GM04503 (cell line): ENCODE data around the gene CTPS1.
A peak's percentile ranks its signal among the peaks of the same experiment; 100 is the strongest.

ENCODE experiments used
- DNase-seq: peaks from one replicate; pipeline ENCODE4 v3.0.0-alpha.2; 2012; ENCODE audit warnings: low read depth

CTPS1 gene

DNA sequence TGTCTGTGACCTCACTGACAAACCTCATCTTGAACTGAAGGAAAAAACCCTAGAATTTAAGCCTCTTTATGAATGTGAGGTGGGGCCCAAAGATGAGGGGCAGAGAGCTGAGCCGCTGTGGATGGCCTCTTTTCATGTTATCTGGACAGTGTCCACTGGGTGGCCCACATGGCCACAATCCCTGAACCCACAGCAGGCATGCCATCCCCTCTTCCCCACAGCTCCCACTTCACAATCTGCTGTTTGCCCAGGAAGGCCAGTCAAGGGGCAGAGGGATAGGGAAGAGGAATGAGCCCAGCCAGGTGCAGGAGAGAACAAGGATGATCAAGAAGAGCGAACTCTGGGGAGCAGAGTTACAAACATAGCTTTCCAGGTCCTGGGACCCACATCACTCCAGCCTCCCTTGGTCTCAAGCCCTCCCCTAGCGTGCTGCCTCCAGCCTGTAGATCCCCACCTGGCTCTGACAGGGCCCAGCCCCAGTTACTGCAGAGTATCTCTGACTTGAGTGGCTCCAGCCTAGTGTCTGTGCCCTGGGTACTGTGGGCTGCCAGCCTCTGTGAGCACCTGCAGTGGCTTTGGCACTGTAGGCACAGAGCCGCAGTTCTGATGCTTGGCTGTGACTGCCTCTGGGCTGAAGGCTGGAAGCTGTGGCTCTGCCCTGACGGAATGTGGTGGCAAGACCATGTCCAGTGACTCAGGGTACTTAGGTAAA is 43.9 kb downstream of the CTPS1 start:
- DNase-seq, result no peak

DNA sequence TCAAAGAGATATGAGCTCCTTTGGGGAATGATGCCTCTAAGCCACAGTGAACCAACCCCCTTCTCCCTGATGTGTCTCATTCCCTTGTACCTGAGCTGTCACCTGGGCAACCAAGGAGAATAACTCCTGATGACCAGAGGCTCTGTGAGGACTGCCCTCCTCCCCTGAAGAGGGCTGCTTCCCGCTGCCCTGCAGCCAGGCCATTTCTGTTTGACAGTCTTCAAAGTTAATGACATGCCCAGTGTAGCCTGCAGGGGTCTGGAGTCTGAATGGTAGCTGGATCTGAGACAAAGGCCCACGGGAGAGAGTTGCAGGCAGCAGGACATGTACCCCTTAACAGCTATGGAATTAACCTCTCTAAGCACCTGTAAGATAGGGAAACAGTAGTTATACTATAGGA is 45.5 kb downstream of the CTPS1 start:
- no peak for DNase-seq

DNA sequence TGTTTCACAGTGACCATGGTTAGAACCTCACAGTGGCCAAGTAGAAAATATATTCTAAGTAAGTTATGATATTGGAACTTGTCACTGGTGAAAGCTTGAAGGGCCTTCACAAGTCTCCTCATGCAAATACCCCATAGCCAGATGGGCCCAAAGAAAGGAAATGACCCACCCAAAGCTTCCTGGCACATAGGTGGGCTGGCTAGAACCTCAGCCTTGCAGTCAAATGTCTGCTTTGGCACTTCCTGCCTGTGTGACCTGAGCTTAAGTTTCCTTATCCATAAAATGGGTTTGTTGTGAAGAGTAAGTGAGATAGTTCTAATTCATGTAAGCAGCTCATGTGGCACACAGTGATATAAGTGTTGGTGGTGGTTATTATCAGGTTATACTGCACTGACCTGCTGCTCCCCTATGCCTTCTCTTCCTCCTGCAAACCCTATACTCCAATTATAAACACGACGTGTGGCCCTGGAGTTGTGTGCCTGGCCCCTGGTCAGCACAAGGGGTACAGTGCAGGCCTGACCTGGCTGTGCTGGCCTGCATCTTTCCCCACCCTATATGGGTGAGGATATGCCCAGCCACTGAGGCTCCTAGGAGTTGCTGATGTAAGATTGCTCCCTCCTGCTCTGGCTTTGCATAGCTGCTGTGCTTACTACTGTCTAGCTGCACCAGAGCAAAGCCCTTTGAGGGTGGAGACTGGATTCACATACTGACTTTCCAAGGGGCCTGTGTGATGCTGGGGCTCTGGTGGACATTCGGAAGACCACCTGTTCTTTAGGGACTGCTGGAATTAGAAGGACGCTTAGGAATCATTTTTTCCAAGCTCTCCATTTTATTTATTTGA is 46.7 kb downstream of the CTPS1 start:
- DNase-seq, result no peak

DNA sequence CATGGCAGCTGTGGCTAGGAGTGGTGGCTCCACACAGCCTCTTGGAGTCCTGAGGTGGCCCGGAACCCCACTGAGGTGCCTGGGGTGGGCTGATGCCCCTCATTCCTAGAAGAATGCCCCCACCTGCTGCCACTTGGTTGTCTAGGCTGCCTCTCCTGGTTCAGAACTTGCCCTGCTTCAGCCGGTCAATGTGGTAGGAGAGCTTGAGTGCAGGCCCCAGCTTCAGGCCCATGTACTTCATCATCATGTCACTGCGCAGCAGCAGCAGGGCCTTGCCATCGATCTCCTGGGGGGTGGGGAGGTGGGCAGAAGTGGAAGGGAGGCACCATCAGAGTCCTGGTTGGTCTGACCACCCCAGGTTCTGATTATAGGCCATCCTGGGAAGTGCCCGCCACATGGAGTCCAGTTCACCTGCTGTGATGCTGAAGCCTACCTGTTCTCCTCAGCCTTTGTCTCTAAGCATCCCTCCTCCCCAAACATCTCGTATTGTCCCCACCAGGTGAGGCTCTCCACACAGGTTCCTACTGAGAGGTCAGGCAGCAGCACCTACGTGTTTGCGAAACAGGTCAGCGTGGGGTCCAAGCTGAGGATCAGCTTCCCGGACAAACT is 48.6 kb downstream of the CTPS1 start:
- no peak for DNase-seq

DNA sequence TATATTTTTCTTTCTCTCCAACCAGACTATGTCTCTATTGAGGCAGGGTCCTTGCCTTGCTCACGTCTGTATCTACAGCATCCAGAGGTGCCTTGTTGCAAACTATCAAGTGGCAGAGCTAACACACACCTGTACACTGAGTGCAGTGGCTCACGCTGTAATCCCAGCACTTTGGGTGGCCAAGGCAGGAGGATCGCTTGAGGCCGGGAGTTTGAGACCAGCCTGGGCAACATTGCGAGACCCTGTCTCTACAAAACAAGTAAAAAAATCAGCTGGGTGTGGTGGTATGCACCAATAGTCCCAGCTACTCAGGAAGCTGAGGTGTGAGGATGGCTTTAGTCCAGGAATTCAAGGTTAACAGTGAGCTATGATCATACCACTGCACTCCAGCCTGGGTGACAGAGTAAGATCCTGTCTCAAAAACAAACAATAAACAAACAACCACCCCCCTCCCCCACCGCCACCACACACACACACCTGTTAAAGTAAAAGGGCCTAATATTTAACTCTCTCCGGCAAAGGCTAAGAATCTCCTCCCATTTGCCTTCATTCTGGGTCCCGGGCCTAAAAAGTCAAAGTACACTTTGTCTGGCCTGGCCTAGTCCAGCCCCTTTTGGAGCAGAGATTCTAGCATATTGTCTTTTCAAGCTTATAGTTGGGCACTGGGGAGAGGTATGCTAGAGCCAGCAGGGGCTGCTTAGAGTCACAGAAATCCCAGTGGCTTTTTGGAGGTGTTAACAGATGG is 51.5 kb downstream of the CTPS1 start:
- no peak for DNase-seq

DNA sequence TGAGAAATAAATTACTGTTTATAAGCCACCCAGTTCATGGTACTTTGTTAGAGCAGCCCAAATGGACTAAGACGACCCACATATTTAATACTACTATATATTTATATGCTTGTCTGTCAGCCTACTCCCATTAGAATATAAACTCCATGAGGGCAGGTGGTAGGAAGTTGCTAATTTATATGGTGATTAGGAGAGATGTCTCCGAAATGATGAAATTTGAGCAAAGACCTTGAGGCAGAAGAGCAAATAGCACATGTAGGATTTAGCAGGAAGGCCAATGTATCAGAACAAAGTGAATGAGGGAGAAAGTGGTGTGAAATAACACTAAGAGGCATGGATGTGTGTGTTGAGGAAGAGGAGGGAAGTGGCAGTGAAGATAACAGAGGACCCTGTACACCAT is 52.7 kb downstream of the CTPS1 start:
- no peak for DNase-seq

DNA sequence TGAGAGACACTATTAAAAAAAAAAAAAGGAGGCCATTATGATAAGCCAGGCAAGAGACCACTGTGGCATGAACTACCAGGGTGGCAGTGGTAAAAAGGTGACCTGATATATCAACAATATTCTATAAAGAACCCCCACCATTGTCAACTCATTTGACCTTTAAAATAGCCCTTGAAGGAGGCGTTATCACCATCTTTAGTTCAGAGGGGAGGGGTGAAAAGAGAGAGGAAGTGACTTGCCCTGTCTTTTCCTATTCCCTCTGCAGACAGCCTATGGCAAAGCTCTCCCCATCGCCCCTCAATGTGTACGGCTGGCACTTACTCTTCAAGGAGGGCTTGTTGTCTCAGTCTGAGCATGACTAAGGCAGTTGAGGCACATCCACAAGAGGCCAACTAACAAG is 53.8 kb downstream of the CTPS1 start:
- DNase-seq, result no peak

DNA sequence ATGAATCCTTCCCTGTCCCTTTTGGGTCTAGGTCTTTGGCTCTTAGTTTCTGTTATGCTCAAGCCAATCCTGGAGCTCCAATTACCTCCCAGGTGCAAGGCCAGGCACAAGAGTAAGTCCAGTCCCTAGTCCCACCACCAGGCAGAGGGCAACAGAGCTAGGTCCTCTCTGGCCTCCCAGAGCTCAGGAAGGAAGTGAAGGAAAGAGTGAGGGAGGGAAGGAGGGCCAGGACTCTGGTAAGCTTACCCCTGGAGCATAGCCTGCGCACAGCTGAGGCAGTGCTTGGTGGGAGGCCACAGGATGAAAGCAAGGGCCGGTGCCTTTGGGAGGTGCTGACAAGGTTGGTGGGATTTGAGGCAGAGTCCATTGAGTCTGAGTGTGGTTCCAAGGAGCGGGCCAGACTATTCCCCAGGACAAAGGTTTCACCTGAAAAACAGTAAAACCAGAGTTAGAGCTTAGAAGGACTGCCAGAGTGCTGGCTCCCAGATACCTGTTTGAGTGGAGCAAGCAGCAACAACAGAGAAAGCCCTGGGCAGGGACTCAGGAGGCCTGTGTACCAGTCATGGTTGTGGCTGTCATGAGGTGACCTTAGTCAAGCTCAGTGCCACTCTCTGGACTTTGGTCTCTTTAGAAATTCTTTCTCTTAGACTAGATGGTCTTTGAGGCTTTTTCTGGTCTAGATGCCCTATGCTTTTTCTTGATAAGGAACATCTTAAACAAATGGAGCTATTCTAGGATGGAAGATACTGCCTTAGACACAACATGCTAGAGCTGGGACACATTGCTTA is 57.8 kb downstream of the CTPS1 start:
- DNase-seq, result no peak

DNA sequence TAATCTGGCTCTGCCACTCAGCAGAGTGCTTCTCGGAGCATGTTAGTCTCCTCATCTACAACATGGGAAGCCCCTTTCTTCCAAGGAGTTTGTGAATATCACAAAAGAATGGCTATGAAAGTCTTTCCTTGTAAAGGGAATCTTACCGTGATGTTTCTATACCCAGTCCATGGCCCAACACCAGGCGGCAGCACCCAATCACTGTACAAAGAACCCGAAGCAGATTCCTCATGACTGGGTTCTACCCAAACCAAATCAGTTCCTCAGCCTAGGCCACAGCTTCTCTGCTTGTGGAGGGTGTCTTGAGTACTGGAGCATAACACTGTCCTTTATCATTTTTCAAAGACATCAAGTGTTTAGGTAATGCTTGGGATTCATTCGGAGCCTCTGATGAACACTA is 58.6 kb downstream of the CTPS1 start:
- DNase-seq, result no peak

DNA sequence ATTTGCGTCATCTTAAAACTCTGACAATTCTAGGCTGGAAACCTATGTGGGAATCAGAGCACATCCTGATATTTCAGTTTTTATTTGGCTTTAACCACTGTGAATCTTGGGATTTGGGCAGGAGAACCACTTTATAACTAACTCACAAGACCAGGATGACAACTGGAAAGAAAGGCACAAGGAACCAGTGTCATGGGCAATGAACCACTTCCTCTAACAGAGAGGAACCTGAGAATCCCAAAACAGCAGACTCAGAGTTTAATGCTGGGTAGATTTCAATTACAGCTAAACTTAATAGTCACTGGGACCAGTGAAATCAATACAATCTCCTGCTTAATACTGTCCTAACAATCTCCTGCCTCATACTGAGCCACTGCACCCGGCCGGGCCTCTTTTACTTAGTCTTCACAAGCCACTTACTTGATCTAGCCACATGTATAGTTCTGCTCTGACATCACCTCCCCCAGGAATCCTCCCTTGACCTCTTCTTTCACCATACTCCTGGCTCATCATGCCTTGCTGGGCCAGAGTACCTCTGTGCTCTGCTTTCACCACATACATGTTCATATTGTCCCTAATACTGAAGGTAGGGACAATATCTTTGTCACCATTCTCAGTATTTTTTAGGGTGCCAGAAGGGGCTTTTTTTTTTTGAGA is 62.2 kb downstream of the CTPS1 start:
- DNase-seq, result peak; percentile 3

DNA sequence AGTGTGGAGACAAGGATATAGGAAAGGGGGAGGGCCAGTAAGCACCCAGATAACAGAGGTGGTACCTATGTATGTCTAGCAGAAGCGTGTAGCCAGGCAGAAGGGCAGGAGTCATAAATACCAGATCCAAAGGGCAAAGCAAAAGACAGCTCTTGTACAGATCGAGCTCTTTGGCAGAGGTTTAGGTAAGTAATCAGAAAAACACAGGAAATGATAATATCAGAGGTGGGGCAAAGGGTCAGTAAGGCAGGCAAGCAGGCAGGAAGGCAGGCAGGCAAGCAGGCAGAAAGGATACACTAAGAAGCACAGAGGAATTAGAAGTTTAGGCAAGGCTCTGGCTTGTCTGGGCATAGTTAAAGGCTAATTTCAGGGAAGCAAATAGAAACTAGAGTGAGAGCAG is 64.7 kb downstream of the CTPS1 start:
- DNase-seq, result no peak

DNA sequence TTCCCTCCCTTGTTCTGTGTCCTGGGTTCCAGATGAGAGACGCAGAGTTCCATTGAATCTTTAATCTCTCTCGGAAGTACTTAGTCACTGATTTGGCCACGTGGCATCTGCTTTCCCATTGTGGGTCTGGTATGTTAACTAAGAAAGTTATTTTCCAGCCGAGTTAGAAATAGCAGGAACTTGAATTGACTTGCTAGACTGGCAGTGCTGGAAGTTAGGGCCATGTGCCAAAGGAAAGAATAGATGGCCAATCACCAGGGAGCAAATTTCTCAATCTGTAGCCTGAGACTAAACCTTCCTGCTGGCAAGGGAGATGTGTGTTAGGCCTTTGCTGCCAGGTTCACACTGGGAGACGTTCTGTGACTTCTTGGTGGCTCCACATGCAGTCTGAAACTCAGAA is 66.2 kb downstream of the CTPS1 start:
- DNase-seq, result peak; percentile 64

DNA sequence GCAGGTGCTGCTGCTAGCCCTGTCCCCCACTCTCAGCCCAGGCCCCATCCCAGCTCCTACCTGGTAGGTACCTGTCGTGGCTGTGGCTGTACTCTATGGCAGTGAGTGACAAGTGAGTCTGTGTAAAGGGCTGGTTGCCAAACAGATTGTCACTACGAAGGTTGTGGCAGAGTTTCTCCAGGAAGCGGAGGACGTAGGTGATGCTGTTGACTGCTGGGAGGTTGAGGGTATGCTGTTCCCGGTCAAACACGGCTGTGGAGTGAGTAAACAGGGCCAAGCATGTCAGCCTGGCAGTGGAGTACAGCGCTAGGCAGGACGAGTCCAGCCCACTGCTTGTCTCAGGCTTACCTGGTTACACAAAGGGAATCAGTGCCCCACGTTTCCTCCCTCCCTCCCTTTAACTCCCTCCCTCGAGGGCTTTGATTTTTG is 66.9 kb downstream of the CTPS1 start:
- no peak for DNase-seq

DNA sequence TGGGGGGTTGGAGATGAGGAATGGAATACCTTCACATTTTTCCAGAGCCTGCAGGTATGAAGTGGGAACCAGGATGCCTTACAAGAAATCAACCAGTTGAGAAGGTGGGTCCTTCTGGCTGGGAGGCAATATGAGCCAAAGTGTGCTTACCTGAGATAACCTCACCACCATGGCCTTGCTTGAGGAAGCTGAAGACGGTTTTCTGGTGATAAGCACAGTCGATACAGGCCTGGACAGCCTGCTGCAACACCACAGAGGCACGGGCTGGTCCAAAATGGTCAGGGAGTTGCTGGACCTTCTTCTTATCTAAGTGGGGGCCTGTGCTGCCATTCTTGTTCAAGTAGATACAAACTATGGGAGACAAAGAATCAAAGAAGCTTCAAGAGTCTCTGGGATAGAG is 69.0 kb downstream of the CTPS1 start:
- DNase-seq, result no peak

DNA sequence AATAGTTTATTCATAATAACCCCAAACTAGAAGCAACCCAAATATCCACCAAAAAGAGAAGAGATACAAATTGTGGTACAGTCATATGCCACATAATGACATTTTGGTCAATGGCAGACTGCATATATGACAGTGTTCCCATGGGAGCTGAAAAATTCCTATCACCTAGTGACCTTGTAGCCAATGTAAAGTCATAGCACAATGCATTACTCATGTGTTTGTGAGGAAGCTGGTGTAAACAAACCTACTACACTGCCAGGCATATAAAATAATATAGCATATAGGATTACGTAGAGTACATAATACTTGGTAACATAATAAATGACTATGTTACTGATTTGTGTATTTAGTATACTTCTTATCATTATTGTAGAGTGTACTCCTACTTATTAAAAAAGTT is 71.5 kb downstream of the CTPS1 start:
- no peak for DNase-seq

DNA sequence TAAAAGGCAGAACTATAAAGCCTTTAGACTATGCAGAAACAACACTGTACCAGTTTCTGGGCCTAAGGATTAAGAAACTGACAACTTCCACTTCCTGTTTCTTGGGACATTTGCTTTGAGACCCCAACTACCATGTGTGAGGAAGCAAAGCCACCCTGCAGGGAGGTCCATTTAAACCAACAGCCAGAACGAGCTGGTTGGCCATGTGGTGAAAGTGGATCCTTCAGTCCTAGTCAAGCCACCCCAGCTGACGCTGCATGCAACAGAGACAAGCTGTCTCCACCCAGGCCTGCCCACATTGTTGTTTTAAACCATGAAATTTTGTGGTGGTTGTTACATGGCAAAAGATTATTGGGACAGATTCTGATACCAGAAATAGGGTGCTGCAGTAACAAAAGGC is 73.8 kb downstream of the CTPS1 start:
- no peak for DNase-seq

DNA sequence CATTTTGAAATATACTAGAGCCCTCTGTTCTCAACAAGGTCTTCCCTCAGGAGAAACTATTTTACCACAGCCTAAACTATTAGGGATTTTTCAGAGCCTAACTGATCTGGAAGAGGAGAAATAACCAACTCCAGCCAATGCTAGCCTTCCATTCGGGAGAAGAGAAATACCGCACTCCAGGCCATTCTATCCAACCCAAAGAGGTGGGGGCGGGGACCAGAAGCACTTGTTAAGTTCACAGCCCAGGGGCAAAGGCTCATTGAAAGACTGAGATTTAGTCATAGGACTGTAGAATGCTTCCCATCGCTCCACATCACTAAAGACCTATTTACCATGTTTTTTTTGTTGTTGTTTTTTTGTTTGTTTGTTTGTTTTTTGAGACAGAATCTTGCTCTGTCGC is 77.4 kb downstream of the CTPS1 start:
- DNase-seq, result no peak
